Right lobe of liver (tissue), 4 donors: ENCODE measurements around the gene MT1M.
"Not testable (repeated sequence)": the region's sequence is repeated elsewhere in the genome, so short reads cannot be mapped to it uniquely, and the experiment has no call there.

ENCODE experiments used
- CTCF ChIP-seq, 4 donors: fragments of 200-600 bp in 3 of 4; fragments of 450-650 bp in 1 of 4; IDR thresholded peaks; one replicate each; pipeline versions ENCODE4 v1.5.1 to v1.8.0; 2016 to 2022; ENCODE audit warnings: antibody characterized with exemption in 4 of 4, mild to moderate bottlenecking in 2 of 4
- POLR2A ChIP-seq: fragments of 450-650 bp; IDR thresholded peaks from one replicate; pipeline ENCODE4 v1.6.1; 2017; ENCODE audit warnings: antibody characterized with exemption, mild to moderate bottlenecking
- donor health status: DM: no; HTN: no; CAD: no.
- donor health status: DM: no; HTN: no; CAD: no.
- donor health status: DM: no; HTN: yes; CAD: no.

GRCh38 chr16:56582911-56583310 lies 49.5 kb upstream of the MT1M start:
- not testable (repeated sequence) for TF ChIP-seq CTCF (IDR thresholded peaks at IDR 0.05); POLR2A
